Adipocyte (in vitro differentiated cells): ENCODE measurements around the gene TSPAN6.

Source experiments
- DNase-seq: peaks from one replicate; pipeline ENCODE4 v3.0.0-alpha.2; 2015; ENCODE audit warnings: low read depth
- H3K27me3 ChIP-seq: replicated peaks from 2 replicates; pipeline ENCODE4 v1.7.0; 2013; ENCODE audit warnings: mild to moderate bottlenecking, low read length, moderate library complexity; ENCODE audit not compliant: control insufficient read depth, insufficient read depth
- H3K36me3 ChIP-seq: 2 replicates; pipeline ENCODE4 v1.7.0; 2013; ENCODE audit warnings: low read length, mild to moderate bottlenecking, moderate library complexity; ENCODE audit not compliant: control insufficient read depth, insufficient read depth, severe bottlenecking
- H3K4me1 ChIP-seq: 2 replicates; pipeline ENCODE4 v1.7.0; 2013; ENCODE audit warnings: mild to moderate bottlenecking, low read length, moderate library complexity; ENCODE audit not compliant: control insufficient read depth, insufficient read depth
- H3K4me3 ChIP-seq: 2 replicates; pipeline ENCODE4 v1.7.0; 2013; ENCODE audit warnings: mild to moderate bottlenecking, low read length, moderate library complexity
- H3K9ac ChIP-seq: 2 replicates; pipeline ENCODE4 v1.7.0; 2013; ENCODE audit warnings: mild to moderate bottlenecking, low read length, moderate library complexity
- H3K9me3 ChIP-seq: 2 replicates; pipeline ENCODE4 v1.7.0; 2013; ENCODE audit warnings: mild to moderate bottlenecking, low read length, moderate library complexity; ENCODE audit not compliant: control insufficient read depth

The TSPAN6 gene

GRCh38 chrX:100606753-100607152 lies 29.9 kb downstream of the TSPAN6 start:
- Histone ChIP-seq H3K9me3 (no peaks in the 10 kb centered on the region), H3K4me1 (no peaks in the 10 kb centered on the region), H3K4me3 (no peak overlapping the region), H3K36me3 (no peaks in the 10 kb centered on the region), H3K9ac (no peak overlapping the region), H3K27me3 (peaks cover 19% of the 10 kb centered on the region)
- DNase-seq, result no peak

GRCh38 chrX:100600758-100601157 lies 35.8 kb downstream of the TSPAN6 start:
- H3K4me3 ChIP-seq, result no peak overlapping the region
- no peak for DNase-seq

GRCh38 chrX:100600340-100600739 lies 36.3 kb downstream of the TSPAN6 start:
- no peaks in the 10 kb centered on the region for H3K36me3 ChIP-seq

More at GRCh38 chrX:100600758-100601157, 35.8 kb downstream of the TSPAN6 start:
- Histone ChIP-seq H3K9ac (no peak overlapping the region), H3K9me3 (no peaks in the 10 kb centered on the region), H3K27me3 (peaks cover 15% of the 10 kb centered on the region), H3K36me3 (no peaks in the 10 kb centered on the region), H3K4me1 (peaks cover 5% of the 10 kb centered on the region)

GRCh38 chrX:100599456-100599855 lies 37.1 kb downstream of the TSPAN6 start:
- Histone ChIP-seq H3K9ac (no peak overlapping the region), H3K27me3 (peaks cover 10% of the 10 kb centered on the region), H3K4me1 (peaks cover 5% of the 10 kb centered on the region), H3K36me3 (no peaks in the 10 kb centered on the region), H3K4me3 (no peak overlapping the region), H3K9me3 (no peaks in the 10 kb centered on the region)
- no peak for DNase-seq

More at GRCh38 chrX:100600340-100600739, 36.3 kb downstream of the TSPAN6 start:
- H3K4me3 ChIP-seq, result no peak overlapping the region
- H3K27me3 ChIP-seq, result peaks cover 14% of the 10 kb centered on the region
- peaks cover 5% of the 10 kb centered on the region for H3K4me1 ChIP-seq
- no peak for DNase-seq
- H3K9ac ChIP-seq, result no peak overlapping the region
- H3K9me3 ChIP-seq, result no peaks in the 10 kb centered on the region

GRCh38 chrX:100596601-100597000 lies 40.0 kb downstream of the TSPAN6 start:
- H3K27me3 ChIP-seq, result peaks cover 8% of the 10 kb centered on the region
- H3K4me1 ChIP-seq, result peaks cover 20% of the 10 kb centered on the region
- no peaks in the 10 kb centered on the region for H3K9me3 ChIP-seq
- no peak for DNase-seq
- no peak overlapping the region for H3K9ac ChIP-seq
- H3K36me3 ChIP-seq, result no peaks in the 10 kb centered on the region
- H3K4me3 ChIP-seq, result no peak overlapping the region

GRCh38 chrX:100593581-100593980 lies 43.0 kb downstream of the TSPAN6 start:
- Histone ChIP-seq H3K36me3 (no peaks in the 10 kb centered on the region), H3K27me3 (peaks cover 7% of the 10 kb centered on the region), H3K4me3 (no peak overlapping the region), H3K4me1 (peaks cover 26% of the 10 kb centered on the region), H3K9ac (peak overlapping the region; percentile 0), H3K9me3 (no peaks in the 10 kb centered on the region)
- no peak for DNase-seq

- Histone ChIP-seq H3K27me3 (peaks cover 7% of the 10 kb centered on the region), H3K9ac (no peak overlapping the region), H3K36me3 (no peaks in the 10 kb centered on the region), H3K4me3 (no peak overlapping the region), H3K9me3 (no peaks in the 10 kb centered on the region), H3K4me1 (peaks cover 28% of the 10 kb centered on the region)
- DNase-seq, result no peak
Observed at GRCh38 chrX:100593126-100593525, 43.5 kb downstream of the TSPAN6 start.

GRCh38 chrX:100591256-100592051 lies 45.2 kb downstream of the TSPAN6 start:
- no peaks in the 10 kb centered on the region for H3K9me3 ChIP-seq
- no peak overlapping the region for H3K4me3 ChIP-seq
- H3K9ac ChIP-seq, result no peak overlapping the region
- H3K27me3 ChIP-seq, result peaks cover 7% of the 10 kb centered on the region
- no peaks in the 10 kb centered on the region for H3K36me3 ChIP-seq
- no peak for DNase-seq
- H3K4me1 ChIP-seq, result peaks cover 28% of the 10 kb centered on the region

GRCh38 chrX:100587861-100588260 lies 48.7 kb downstream of the TSPAN6 start:
- H3K9ac ChIP-seq, result no peak overlapping the region
- no peaks in the 10 kb centered on the region for H3K36me3 ChIP-seq
- peak; percentile 13 for DNase-seq
- peaks cover 22% of the 10 kb centered on the region for H3K27me3 ChIP-seq
- H3K4me1 ChIP-seq, result peaks cover 18% of the 10 kb centered on the region
- no peaks in the 10 kb centered on the region for H3K9me3 ChIP-seq
- no peak overlapping the region for H3K4me3 ChIP-seq

- no peaks in the 10 kb centered on the region for H3K9me3 ChIP-seq
- peaks cover 13% of the 10 kb centered on the region for H3K4me1 ChIP-seq
- no peak overlapping the region for H3K4me3 ChIP-seq
- H3K36me3 ChIP-seq, result no peaks in the 10 kb centered on the region
- DNase-seq, result no peak
- H3K9ac ChIP-seq, result no peak overlapping the region
- peaks cover 27% of the 10 kb centered on the region for H3K27me3 ChIP-seq
Observed at GRCh38 chrX:100586747-100587146, 49.9 kb downstream of the TSPAN6 start.

GRCh38 chrX:100584611-100585010 lies 52.0 kb downstream of the TSPAN6 start, which contains the start of gene TNMD:
Gene TNMD, plus strand, starts transcription at chrX:100584936. Its CDS starts 83 bp downstream, at chrX:100585019.
- H3K4me3 ChIP-seq, result no peak within 1 kb of the TSS
- H3K4me1 ChIP-seq, result peaks cover 11% of the 10 kb centered on the region
- no peaks in the 10 kb centered on the region for H3K9me3 ChIP-seq
- H3K27me3 ChIP-seq, result peaks cover 26% of the 10 kb centered on the region
- no peak within 1 kb of the TSS for H3K9ac ChIP-seq
- DNase-seq, result no peak
- H3K36me3 ChIP-seq, result no peaks in the 10 kb centered on the region
